ENCODE measurements around the gene RPS15. TPM values are rescaled to one million over a fixed set of nuclear protein-coding genes. Genes with fewer than 3 reads are reported as not detected.
A peak's percentile ranks its signal among the peaks of the same experiment; 100 is the strongest.

RPS15 gene
- total RNA-seq, 2 experiments from 2014 or later: 1,438 to 1,457 TPM

DNA sequence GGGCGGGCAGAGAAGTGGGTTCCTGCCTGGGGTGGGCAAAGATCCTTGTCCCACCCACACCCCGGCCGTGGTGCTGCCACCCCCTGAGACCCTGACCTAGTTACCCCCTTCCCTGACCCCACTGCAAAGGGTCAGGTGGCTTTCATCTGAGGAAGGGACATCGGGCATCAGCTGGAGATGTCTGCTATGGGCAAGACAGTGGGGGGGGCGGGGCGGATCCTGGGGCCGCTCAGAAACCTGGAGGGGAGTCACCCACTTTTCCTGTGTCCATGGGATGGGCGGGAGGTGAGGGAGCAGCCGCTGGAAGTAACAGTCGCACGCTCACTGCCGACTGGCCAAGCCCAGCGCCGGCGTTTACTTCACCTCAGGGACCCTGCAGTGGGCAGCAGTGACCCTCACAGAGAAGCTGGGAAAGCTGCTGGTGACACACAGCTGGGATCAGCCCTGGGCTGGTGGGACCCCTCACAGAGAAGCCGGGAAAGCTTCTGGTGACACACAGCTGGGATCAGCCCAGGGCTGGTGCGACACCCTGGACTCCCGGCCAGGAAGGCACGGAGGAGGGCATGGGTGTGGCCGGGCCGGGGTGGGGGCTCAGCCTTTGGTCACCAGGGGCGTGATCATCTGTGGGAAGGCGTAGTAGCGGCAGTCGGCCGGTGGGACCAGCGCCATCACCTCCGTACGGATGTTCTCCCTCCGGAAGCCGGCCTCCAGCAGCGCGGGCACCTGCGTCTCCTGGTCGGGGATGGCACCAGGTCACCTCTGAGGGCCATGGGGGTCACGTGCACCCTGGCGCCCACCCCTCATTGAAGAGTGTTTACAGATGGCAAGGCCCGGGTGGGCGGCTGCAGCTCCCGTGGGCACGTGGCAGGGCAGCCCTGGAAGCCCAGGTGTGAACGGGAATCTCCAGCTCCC lies 41.2 kb upstream of the RPS15 start:
- H3K4me1 Mint-ChIP-seq: peaks cover 2% of the 10 kb centered on the region
- H3K27ac Mint-ChIP-seq: no peak overlapping the region
- H3K4me3 Mint-ChIP-seq: no peak overlapping the region
- no peaks in the 10 kb centered on the region for H3K27me3 Mint-ChIP-seq
- no peak for ATAC-seq (ENCODE audit: low read depth)
- POLR2A ChIA-PET: interaction anchor here (3.1 kb wide), 1 partner anchor 128 kb away, joined by 10 read pairs; the partner anchor contains the start of gene CIRBP
- no peaks in the 10 kb centered on the region for H3K9me3 Mint-ChIP-seq
- H3K36me3 Mint-ChIP-seq: peaks cover 2% of the 10 kb centered on the region
- DNase-seq: no peak

DNA sequence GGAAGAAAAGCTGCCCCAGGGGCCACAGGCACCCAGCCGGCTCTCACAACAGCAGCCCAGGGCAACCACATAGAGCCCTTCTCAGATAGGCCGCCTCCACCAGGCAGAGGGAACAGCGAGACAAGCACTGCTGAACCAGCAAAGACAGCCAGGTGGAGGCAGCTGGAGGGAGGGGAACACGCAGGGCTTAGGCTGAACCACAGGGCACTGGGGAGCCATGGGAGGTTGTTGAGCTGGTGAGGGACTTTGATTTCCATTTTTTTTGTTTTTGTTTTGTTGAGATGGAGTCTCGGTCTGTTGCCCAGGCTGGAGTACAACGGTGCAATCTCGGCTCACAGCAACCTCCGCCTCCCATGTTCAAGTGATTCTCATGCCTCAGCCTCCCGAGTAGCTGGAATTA lies 40.4 kb upstream of the RPS15 start:
- no peak overlapping the region for H3K27ac Mint-ChIP-seq
- DNase-seq: no peak
- no peaks in the 10 kb centered on the region for H3K9me3 Mint-ChIP-seq
- H3K27me3 Mint-ChIP-seq: peaks cover 2% of the 10 kb centered on the region
- H3K4me3 Mint-ChIP-seq: no peak overlapping the region
- peaks cover 2% of the 10 kb centered on the region for H3K36me3 Mint-ChIP-seq
- POLR2A ChIA-PET: interaction anchor here (0.6 to 3.1 kb wide), 2 partner anchors 128 to 996 kb away, joined by 5 to 10 read pairs; partner anchors contain the start of gene CIRBP
- H3K4me1 Mint-ChIP-seq: peaks cover 4% of the 10 kb centered on the region
- no peak for ATAC-seq (ENCODE audit: low read depth)

DNA sequence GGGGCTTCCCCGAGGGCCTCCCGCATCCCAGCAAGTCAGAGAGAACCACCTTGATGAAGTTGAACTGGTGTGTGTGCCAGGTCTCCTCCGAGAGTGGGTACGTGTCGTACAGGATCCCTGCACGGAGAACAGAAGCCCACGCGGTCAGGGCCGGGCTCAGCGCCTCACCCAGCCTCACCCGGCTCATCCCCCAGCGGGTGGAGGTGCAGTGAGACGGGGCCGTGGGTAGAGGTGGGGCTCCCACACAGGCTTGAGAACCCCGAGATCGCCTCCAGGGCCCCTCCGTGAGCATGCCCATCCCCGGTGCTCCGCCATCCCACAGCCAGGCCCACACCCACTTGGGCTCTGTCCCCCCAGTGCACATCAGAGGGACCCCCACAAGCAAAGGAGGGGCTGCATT lies 39.1 kb upstream of the RPS15 start:
- Mint-ChIP-seq H3K4me1 (peaks cover 5% of the 10 kb centered on the region), H3K4me3 (no peak overlapping the region), H3K27ac (no peak overlapping the region), H3K9me3 (no peaks in the 10 kb centered on the region), H3K36me3 (peaks cover 2% of the 10 kb centered on the region), H3K27me3 (peaks cover 4% of the 10 kb centered on the region)
- ATAC-seq (ENCODE audit: low read depth) (no peak), DNase-seq (no peak)
- POLR2A ChIA-PET: interaction anchor here (3.1 kb wide), 1 partner anchor 130 kb away, joined by 10 read pairs; the partner anchor contains the start of gene CIRBP

DNA sequence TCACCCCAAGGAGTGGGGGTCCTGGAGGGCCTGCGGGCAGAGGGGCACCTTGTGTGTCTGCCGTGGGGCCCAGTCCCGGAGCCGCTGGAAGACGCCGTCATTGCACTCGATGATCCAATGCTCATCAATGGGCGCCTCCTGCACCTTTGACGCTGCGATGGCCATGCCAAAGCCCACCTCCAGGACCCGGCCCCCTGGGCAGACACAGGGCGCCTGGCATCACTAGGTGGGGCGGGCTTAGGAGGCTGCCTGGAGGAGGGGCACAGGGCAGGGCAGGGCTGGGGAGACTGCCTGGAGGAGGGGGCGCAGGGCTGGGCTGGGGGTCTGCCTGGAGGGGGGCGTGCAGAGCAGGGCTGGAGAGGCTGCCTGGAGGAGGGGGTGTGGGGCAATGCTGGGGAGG lies 38.5 kb upstream of the RPS15 start:
- H3K27ac Mint-ChIP-seq: no peak overlapping the region
- H3K4me3 Mint-ChIP-seq: no peak overlapping the region
- DNase-seq: no peak
- H3K36me3 Mint-ChIP-seq: no peaks in the 10 kb centered on the region
- POLR2A ChIA-PET: no interaction called here
- H3K9me3 Mint-ChIP-seq: no peaks in the 10 kb centered on the region
- no peak for ATAC-seq (ENCODE audit: low read depth)
- H3K27me3 Mint-ChIP-seq: peaks cover 4% of the 10 kb centered on the region
- H3K4me1 Mint-ChIP-seq: peaks cover 5% of the 10 kb centered on the region

DNA sequence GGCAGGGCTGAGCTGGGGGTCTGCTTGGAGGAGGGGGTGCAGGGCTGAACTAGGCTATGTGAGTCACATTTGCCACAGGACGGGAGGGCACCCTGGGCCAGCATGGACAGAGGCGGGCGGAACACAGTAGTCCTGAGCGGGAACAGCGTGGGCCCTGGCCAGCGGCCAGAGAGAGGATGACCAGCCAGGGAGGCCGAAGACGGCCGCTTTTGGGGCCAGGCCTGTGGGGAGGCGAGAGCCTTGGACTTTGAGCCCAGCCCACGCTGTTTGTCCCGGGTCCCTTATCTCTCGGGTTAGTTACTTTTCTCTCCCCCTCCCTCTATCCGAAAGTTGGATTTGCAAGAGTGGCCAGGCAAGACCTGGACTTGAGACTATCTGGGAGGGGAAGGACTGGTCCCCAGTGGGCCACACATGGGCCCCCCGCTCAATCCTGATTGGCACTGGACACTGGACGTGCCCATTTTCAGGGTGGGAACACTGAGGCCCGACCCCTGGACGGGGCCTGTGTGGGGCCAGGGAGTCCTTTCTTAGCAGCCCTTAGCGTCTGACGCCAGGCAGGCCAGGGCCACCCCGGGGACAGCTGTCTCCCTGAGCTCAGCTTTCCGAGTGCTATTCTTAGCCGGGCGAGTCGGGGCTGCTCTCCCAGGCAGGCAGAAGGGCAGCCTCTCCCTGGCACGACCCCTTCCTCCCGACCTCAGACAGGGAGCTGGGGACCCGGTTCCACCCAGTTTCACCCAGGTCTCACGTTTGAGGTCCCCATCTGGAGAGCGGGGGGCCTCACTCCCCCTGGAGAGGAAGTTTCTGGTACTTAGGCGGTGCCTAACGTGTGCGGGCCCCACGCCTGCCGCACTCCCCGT lies 37.7 kb upstream of the RPS15 start:
- peaks cover 7% of the 10 kb centered on the region for H3K4me1 Mint-ChIP-seq
- no peaks in the 10 kb centered on the region for H3K36me3 Mint-ChIP-seq
- DNase-seq (no peak), ATAC-seq (ENCODE audit: low read depth) (peak; percentile 21)
- POLR2A ChIA-PET: no interaction called here
- H3K27me3 Mint-ChIP-seq: peaks cover 4% of the 10 kb centered on the region
- H3K27ac Mint-ChIP-seq: no peak overlapping the region
- H3K9me3 Mint-ChIP-seq: no peaks in the 10 kb centered on the region
- peak overlapping the region; percentile 69 for H3K4me3 Mint-ChIP-seq

DNA sequence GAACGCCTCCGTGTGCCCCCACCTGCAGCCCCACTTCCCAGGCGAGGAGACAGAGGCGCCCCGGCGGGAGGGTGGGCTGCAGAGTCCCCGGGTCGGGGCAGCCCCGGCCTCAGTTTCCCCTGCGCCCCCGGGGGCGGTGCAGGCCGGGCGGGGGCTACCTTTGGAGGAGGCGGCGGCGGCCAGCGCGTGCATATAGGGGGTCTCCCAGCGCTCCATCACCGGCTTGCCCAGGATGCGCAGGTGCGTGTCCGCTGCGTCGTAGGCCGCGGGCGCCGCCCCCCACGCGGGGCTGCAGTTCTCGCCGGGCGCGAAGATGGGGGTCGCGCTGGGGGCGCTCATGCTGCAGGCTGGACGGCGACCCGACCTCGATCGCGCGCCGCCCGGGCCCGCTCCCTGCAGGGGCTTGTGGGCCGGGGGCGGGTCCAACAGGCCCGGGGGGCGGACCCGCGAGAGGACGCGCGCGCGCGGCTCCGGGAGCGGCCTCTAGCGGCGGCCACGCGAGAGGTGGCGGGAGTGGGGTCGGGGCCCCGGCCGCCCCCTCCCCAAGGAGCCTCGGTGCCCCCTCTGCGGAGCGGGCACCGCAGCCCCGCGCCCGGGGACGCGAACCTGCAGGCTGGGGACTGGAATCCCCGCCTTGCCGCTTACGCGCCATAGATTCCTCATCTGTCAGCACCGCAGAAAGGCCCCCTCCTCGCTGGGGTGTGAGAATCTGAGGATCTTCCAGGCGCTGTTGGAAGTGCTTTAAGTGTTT lies 36.9 kb upstream of the RPS15 start, which contains the start of gene GAMT:
GAMT (minus strand) TSS at position 405 of the 751 bp plus-strand sequence; CDS start at position 339, 66 bp downstream.
- POLR2A ChIA-PET: interaction anchor here (0.5 kb wide), 1 partner anchor 492 kb away, joined by 3 read pairs; no protein-coding TSS in a partner anchor
- DNase-seq (peak; percentile 77), ATAC-seq (ENCODE audit: low read depth) (peak; percentile 59)
- Mint-ChIP-seq H3K4me3 (peak within 1 kb of the TSS; percentile 69), H3K4me1 (peaks cover 6% of the 10 kb centered on the region), H3K9me3 (no peaks in the 10 kb centered on the region), H3K36me3 (no peaks in the 10 kb centered on the region), H3K27ac (no peak within 1 kb of the TSS), H3K27me3 (peaks cover 4% of the 10 kb centered on the region)

DNA sequence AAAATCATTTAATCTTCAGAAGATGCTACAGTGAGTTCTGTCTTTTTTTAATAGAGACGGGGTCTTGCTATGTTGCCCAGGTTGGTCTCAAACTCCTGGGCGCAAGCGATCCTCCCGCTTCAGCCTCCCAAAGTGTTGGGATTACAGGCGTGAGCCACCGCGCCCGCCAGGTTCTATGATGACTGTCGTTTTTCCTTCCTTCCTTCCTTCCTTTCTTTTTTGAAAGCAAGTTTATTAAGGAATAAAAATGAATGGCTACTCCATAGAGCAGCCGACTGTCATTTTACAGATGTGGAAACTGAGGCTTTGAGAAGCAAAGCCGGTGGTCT lies 36.3 kb upstream of the RPS15 start:
- H3K9me3 Mint-ChIP-seq: no peaks in the 10 kb centered on the region
- no peak overlapping the region for H3K27ac Mint-ChIP-seq
- peaks cover 10% of the 10 kb centered on the region for H3K4me1 Mint-ChIP-seq
- DNase-seq (no peak), ATAC-seq (ENCODE audit: low read depth) (no peak)
- peaks cover 4% of the 10 kb centered on the region for H3K27me3 Mint-ChIP-seq
- POLR2A ChIA-PET: interaction anchor here (0.5 kb wide), 1 partner anchor 492 kb away, joined by 3 read pairs; no protein-coding TSS in a partner anchor
- H3K36me3 Mint-ChIP-seq: no peaks in the 10 kb centered on the region
- peak overlapping the region; percentile 68 for H3K4me3 Mint-ChIP-seq

DNA sequence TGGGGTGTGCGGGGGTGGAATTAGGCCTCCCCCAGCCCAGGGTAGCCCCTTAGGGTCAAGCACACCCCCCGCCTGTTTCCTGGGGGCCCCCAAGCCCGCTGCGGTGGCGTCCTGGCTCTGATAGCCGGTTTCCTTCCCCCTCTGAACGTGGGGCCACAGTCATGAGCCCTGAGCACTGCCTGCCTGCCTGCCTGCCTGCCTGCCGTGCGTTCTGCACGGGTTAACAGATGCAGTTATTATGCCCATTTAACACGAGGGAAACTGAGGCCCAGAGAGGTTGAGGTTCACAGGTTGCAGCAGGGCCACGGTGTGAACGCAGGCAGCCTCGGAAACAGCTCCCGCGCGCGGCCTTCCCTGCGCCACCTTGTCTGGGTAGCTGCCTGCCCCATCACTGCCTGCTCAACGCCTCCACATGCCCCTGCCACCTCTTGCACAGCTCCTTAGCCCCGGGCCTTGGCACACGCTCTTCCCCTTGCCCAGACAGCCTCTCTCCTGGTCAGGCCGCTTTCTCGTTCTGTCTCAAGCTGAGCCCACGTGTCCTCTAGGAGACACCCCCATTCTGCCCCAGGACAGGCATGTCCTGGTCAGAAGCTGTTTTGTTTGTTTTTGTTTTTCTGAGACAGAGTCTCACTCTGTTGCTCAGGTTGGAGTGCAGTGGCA lies 35.7 kb upstream of the RPS15 start:
- no peak for ATAC-seq (ENCODE audit: low read depth)
- H3K4me1 Mint-ChIP-seq: peaks cover 10% of the 10 kb centered on the region
- DNase-seq: no peak
- no peaks in the 10 kb centered on the region for H3K36me3 Mint-ChIP-seq
- H3K27ac Mint-ChIP-seq: no peak overlapping the region
- POLR2A ChIA-PET: interaction anchor here (0.7 to 1.4 kb wide), 3 partner anchors 19 to 40 kb away, joined by 3 to 6 read pairs (median 4); no protein-coding TSS in a partner anchor
- H3K27me3 Mint-ChIP-seq: peaks cover 4% of the 10 kb centered on the region
- H3K9me3 Mint-ChIP-seq: no peaks in the 10 kb centered on the region
- H3K4me3 Mint-ChIP-seq: peak overlapping the region; percentile 67

DNA sequence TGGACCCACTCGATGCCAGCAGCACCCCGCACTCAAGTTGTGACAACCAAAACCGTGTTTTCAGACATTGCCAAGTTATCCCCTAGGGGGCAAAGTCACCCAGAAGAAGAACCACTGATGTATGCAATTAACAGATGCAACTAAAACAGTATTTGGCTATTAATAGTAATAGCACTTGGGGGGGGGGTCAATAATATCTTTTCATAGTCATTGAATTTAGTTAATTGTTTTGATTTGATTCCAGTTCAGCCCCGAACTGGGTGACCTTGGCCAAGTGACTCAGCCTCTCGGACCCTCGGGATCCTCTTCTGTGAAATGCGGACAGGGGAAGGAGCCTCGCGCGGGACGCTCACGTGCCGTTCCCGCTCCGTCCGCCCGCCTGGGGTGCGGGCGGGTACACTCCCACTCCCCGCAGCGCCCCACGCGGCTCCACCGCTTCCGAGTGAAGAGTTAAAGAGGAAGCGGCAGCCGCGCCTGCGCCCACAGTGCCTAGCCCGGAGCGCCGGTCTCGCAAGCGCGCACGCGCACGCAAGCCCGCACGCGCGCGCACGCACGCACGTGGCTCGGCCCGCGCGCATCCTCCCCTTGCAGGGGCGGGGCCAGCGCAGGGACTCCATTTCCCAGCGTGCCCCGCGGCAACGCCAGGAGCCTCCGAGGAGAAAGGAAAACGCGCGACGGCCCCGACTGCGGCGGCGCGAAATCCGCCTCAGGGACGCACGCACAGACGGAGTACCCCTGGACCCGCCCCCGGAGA lies 31.2 kb upstream of the RPS15 start:
- POLR2A ChIA-PET: no interaction called here
- peak; percentile 100 for DNase-seq
- peak; percentile 81 for ATAC-seq (ENCODE audit: low read depth)
- H3K9me3 Mint-ChIP-seq: no peaks in the 10 kb centered on the region
- H3K36me3 Mint-ChIP-seq: peaks cover 12% of the 10 kb centered on the region
- H3K27ac Mint-ChIP-seq: peak overlapping the region; percentile 82
- H3K27me3 Mint-ChIP-seq: peaks cover 4% of the 10 kb centered on the region
- H3K4me1 Mint-ChIP-seq: peaks cover 36% of the 10 kb centered on the region
- peak overlapping the region; percentile 72 for H3K4me3 Mint-ChIP-seq

DNA sequence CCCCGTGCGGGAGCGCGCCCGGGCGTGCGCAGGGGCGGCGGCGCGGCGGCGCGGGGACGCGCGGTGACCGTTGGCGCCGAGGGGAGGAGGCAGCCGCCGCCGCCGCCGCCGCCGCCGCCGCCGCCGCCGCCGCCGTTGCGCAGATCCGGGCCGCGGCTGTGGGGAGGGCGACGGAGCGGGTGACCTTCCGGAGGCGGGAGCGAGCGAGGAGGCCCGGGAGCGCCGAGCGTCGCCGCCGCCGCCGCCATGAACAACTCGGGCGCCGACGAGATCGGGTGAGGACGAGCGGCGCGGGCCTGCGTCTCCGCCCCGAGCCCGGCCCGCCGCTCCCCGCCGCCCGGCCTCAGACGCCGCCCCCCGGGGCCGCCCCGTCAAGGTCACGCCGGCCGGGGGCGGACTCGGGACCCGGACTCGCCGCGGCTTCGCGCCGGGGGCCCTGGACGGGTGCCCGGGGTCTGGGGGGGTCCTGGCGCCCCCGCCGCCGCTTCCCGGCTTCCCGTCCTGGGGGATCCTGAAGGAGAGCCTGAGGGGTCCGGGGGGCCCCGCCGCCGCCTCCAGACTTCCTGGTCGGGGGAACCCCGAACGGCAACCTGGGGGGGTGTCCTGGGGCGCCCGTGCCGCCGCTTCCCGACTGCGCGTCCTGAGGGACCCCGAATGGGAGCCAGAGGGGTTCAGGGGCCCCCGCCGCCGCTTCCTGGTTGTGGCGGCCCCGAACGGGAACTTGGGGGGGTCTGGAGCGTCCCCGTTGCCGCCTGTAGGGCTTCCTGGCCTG lies 30.5 kb upstream of the RPS15 start, which contains the start of gene DAZAP1:
DAZAP1 (plus strand) TSS at position 59 of the 772 bp plus-strand sequence; CDS start at position 247, 188 bp downstream.
- peak within 1 kb of the TSS; percentile 94 for H3K4me3 Mint-ChIP-seq
- POLR2A ChIA-PET: no interaction called here
- H3K9me3 Mint-ChIP-seq: no peaks in the 10 kb centered on the region
- ATAC-seq (ENCODE audit: low read depth) (peak; percentile 16), DNase-seq (peak; percentile 70)
- H3K4me1 Mint-ChIP-seq: peaks cover 38% of the 10 kb centered on the region
- peak within 1 kb of the TSS; percentile 82 for H3K27ac Mint-ChIP-seq
- peaks cover 15% of the 10 kb centered on the region for H3K36me3 Mint-ChIP-seq
- peaks cover 3% of the 10 kb centered on the region for H3K27me3 Mint-ChIP-seq
